Measurements from ENCODE around the gene GRHL1.
"Not testable (repeated sequence)": the region's sequence is repeated elsewhere in the genome, so short reads cannot be mapped to it uniquely, and the experiment has no call there.

Gene GRHL1

GRCh38 chr2:10012366-10012962, 61.0 kb downstream of the GRHL1 start:
- not testable (repeated sequence) for DNase-seq

GRCh38 chr2:10012963-10013461, 61.5 kb downstream of the GRHL1 start:
- no peak for DNase-seq

GRCh38 chr2:10013651-10014417, 62.3 kb downstream of the GRHL1 start:
- not testable (repeated sequence) for DNase-seq

- no peak for DNase-seq
These were observed 63.1 kb downstream of the GRHL1 start for GRCh38 chr2:10014418-10015190.

GRCh38 chr2:10015376-10015989, 64.0 kb downstream of the GRHL1 start:
- not testable (repeated sequence) for DNase-seq

- no peak for DNase-seq
These were observed 64.7 kb downstream of the GRHL1 start for GRCh38 chr2:10016001-10016801.

GRCh38 chr2:10016802-10017258, 65.3 kb downstream of the GRHL1 start:
- DNase-seq = no peak

- no peak for DNase-seq
These were observed 65.9 kb downstream of the GRHL1 start for GRCh38 chr2:10017313-10017941.

GRCh38 chr2:10019174-10019573, 67.7 kb downstream of the GRHL1 start:
- no peak for DNase-seq

- no peak for DNase-seq
These were observed 68.3 kb downstream of the GRHL1 start for GRCh38 chr2:10019602-10020400.

GRCh38 chr2:10022041-10022421, 70.5 kb downstream of the GRHL1 start:
- no peak for DNase-seq

- DNase-seq = no peak
These were observed 71.0 kb downstream of the GRHL1 start for GRCh38 chr2:10022445-10022844.

- no peak for DNase-seq
These were observed 71.6 kb downstream of the GRHL1 start for GRCh38 chr2:10022966-10023662.

GRCh38 chr2:10026940-10027569, 75.6 kb downstream of the GRHL1 start:
- DNase-seq = no peak

GRCh38 chr2:10027660-10028330, 76.3 kb downstream of the GRHL1 start:
- no peak for DNase-seq

- no peak for DNase-seq
These were observed 77.0 kb downstream of the GRHL1 start for GRCh38 chr2:10028407-10028987.

GRCh38 chr2:10028988-10029874, 77.7 kb downstream of the GRHL1 start:
- DNase-seq = no peak

- no peak for DNase-seq
These were observed 78.4 kb downstream of the GRHL1 start for GRCh38 chr2:10029875-10030223.
